H9 (cell line): ENCODE measurements around the gene PREPL. TPM values are rescaled to one million over a fixed set of nuclear protein-coding genes. Genes with fewer than 3 reads are reported as not detected.
A peak's percentile ranks its signal among the peaks of the same experiment; 100 is the strongest.

Source experiments
- DNase-seq: peaks from one replicate; pipeline ENCODE4 v3.0.0-alpha.2; 2017
- H2AFZ ChIP-seq: one replicate; pipeline ENCODE4 v1.6.1; 2013; ENCODE audit warnings: mild to moderate bottlenecking, low read length, control low read depth, moderate library complexity
- H2AK5ac ChIP-seq: 2 replicates; pipeline ENCODE4 v1.6.1; 2013; ENCODE audit warnings: low read length, control low read depth, mixed read lengths; ENCODE audit not compliant: insufficient read length
- H2BK120ac ChIP-seq: one replicate; pipeline ENCODE4 v1.6.1; 2013; ENCODE audit warnings: low read depth, mild to moderate bottlenecking, low read length, control low read depth, inconsistent platforms; ENCODE audit not compliant: poor library complexity, severe bottlenecking
- H2BK12ac ChIP-seq: 2 replicates; pipeline ENCODE4 v1.6.1; 2013; ENCODE audit warnings: low read length, control low read depth, mixed read lengths, low read depth; ENCODE audit not compliant: insufficient read length
- H2BK15ac ChIP-seq: 2 replicates; pipeline ENCODE4 v1.6.1; 2013; ENCODE audit warnings: low read depth, low read length, control low read depth
- H2BK20ac ChIP-seq: one replicate; pipeline ENCODE4 v1.6.1; 2013; ENCODE audit warnings: low read depth, mild to moderate bottlenecking, low read length, control low read depth, inconsistent platforms; ENCODE audit not compliant: poor library complexity, severe bottlenecking
- H2BK5ac ChIP-seq: 2 replicates; pipeline ENCODE4 v1.6.1; 2013; ENCODE audit warnings: low read length, control low read depth, mixed read lengths; ENCODE audit not compliant: insufficient read length
- H3K14ac ChIP-seq: 2 replicates; pipeline ENCODE4 v1.6.1; 2013; ENCODE audit warnings: low read length, control low read depth; ENCODE audit not compliant: insufficient read depth
- H3K18ac ChIP-seq: 2 replicates; pipeline ENCODE4 v1.6.1; 2013; ENCODE audit warnings: low read depth, mild to moderate bottlenecking, mixed read lengths, low read length, control low read depth; ENCODE audit not compliant: insufficient read length
- H3K23ac ChIP-seq: 2 replicates; pipeline ENCODE4 v1.6.1; 2013; ENCODE audit warnings: low read length, control low read depth, mixed read lengths, low read depth; ENCODE audit not compliant: insufficient read length
- H3K23me2 ChIP-seq: 2 replicates; pipeline ENCODE4 v1.6.1; 2013; ENCODE audit warnings: low read depth, mild to moderate bottlenecking, mixed read lengths, low read length, control low read depth; ENCODE audit not compliant: insufficient read length, poor library complexity, severe bottlenecking
- H3K27ac ChIP-seq: 2 replicates; pipeline ENCODE4 v1.5.1; 2013; ENCODE audit warnings: low read length, control low read depth, mixed read lengths, low read depth; ENCODE audit not compliant: insufficient read length
- H3K27me3 ChIP-seq: 2 replicates; pipeline ENCODE4 v1.6.1; 2013; ENCODE audit warnings: low read length, control low read depth, inconsistent platforms; ENCODE audit not compliant: insufficient read depth
- H3K4ac ChIP-seq: 2 replicates; pipeline ENCODE4 v1.6.1; 2013; ENCODE audit warnings: low read depth, mild to moderate bottlenecking, control low read depth, inconsistent platforms, low read length, moderate library complexity
- H3K4me1 ChIP-seq: 2 replicates; pipeline ENCODE4 v1.6.1; 2013; ENCODE audit warnings: low read length, control low read depth, inconsistent platforms; ENCODE audit not compliant: insufficient read depth
- H3K4me2 ChIP-seq: 2 replicates; pipeline ENCODE4 v1.6.1; 2013; ENCODE audit warnings: low read length, control low read depth, mixed read lengths; ENCODE audit not compliant: insufficient read length, insufficient read depth
- H3K56ac ChIP-seq: 2 replicates; pipeline ENCODE4 v1.6.1; 2013; ENCODE audit warnings: low read depth, mild to moderate bottlenecking, mixed read lengths, low read length, control low read depth; ENCODE audit not compliant: insufficient read length
- H3K79me1 ChIP-seq: 2 replicates; pipeline ENCODE4 v1.6.1; 2013; ENCODE audit warnings: low read depth, mild to moderate bottlenecking, moderate library complexity, low read length, control low read depth, inconsistent platforms; ENCODE audit not compliant: insufficient read depth, poor library complexity, severe bottlenecking
- H3K79me2 ChIP-seq: 2 replicates; pipeline ENCODE4 v1.6.1; 2013; ENCODE audit warnings: low read length, control low read depth, inconsistent platforms; ENCODE audit not compliant: insufficient read depth
- H3K9ac ChIP-seq: 2 replicates; pipeline ENCODE4 v1.6.1; 2013; ENCODE audit warnings: low read length, control low read depth, mixed read lengths; ENCODE audit not compliant: insufficient read length; ENCODE audit errors: extremely low read depth
- H3K9me3 ChIP-seq: one replicate; pipeline ENCODE4 v1.6.1; 2013; ENCODE audit warnings: low read depth, low read length, inconsistent platforms; ENCODE audit not compliant: control insufficient read depth
- H3T11ph ChIP-seq: one replicate; pipeline ENCODE4 v1.6.1; 2013; ENCODE audit warnings: mild to moderate bottlenecking, low read length, control low read depth, inconsistent platforms
- H4K20me1 ChIP-seq: one replicate; pipeline ENCODE4 v1.6.1; 2013; ENCODE audit not compliant: control insufficient read depth, insufficient read length, insufficient read depth
- H4K5ac ChIP-seq: 2 replicates; pipeline ENCODE4 v1.6.1; 2013; ENCODE audit warnings: low read depth, mild to moderate bottlenecking, mixed read lengths, low read length, control low read depth; ENCODE audit not compliant: insufficient read length
- H4K8ac ChIP-seq: replicated peaks from 2 replicates; pipeline ENCODE4 v1.6.1; 2013; ENCODE audit warnings: low read length, control low read depth, mixed read lengths, low read depth; ENCODE audit not compliant: insufficient read length
- H4K91ac ChIP-seq: 2 replicates; pipeline ENCODE4 v1.6.1; 2013; ENCODE audit warnings: low read depth, mild to moderate bottlenecking, moderate library complexity, mixed read lengths, low read length, control low read depth; ENCODE audit not compliant: insufficient read length
- H3K27ac Mint-ChIP-seq, 3 experiments: 2 replicates in 2 of 3; 3 replicates in 1 of 3; pipeline ENCODE4 v1.8.0; 2020 to 2021; ENCODE audit warnings: mixed read lengths in 3 of 3, mild to moderate bottlenecking in 1 of 3, moderate library complexity in 1 of 3
- H3K27me3 Mint-ChIP-seq: 2 replicates; pipeline ENCODE4 v1.8.0; 2021; ENCODE audit warnings: low read depth, mild to moderate bottlenecking, moderate library complexity, mixed read lengths
- H3K36me3 Mint-ChIP-seq, 3 experiments: 2 replicates in 2 of 3; 3 replicates in 1 of 3; pipeline ENCODE4 v1.8.0; 2020 to 2021; ENCODE audit warnings: low read depth in 3 of 3, mixed read lengths in 3 of 3; ENCODE audit not compliant: insufficient read depth in 1 of 3
- H3K4me1 Mint-ChIP-seq, 2 experiments: 2 replicates each; pipeline ENCODE4 v1.8.0; 2020; ENCODE audit warnings: mixed read lengths in 2 of 2
- H3K4me3 Mint-ChIP-seq, 2 experiments: 2 replicates in 1 of 2; 3 replicates in 1 of 2; pipeline ENCODE4 v1.8.0; 2020 to 2021; ENCODE audit warnings: mild to moderate bottlenecking in 2 of 2, mixed read lengths in 2 of 2, moderate library complexity in 1 of 2
- H3K9me3 Mint-ChIP-seq, 2 experiments: 2 replicates in 1 of 2; 3 replicates in 1 of 2; pipeline ENCODE4 v1.8.0; 2020; ENCODE audit warnings: mild to moderate bottlenecking in 2 of 2, mixed read lengths in 2 of 2, moderate library complexity in 1 of 2
- CTCF ChIP-seq: fragments of 200-600 bp; sonication (generic); conservative IDR thresholded peaks from 3 replicates; pipeline ENCODE4 v1.8.0; 2021; ENCODE audit warnings: antibody characterized with exemption, mild to moderate bottlenecking
- WGBS: extraction: QIAGEN DNeasy Blood & Tissue Kit; methylation state at CpG from one replicate; pipeline ENCODE4 v1.1.7; 2013; ENCODE audit warnings: missing lambda C conversion rate, low lambda C conversion rate, mixed read lengths; ENCODE audit not compliant: insufficient read length; ENCODE audit errors: extremely low coverage; 5-methylcytosine and 5-hydroxymethylcytosine counted together
- total RNA-seq: library from RNA; stranded (reverse); gene quantifications from 2 replicates; pipeline ENCODE4 v1.2.1, GENCODE V29; 2021

Gene PREPL
- total RNA-seq, 1 experiment from 2014 or later = 30.1 TPM

GRCh38 chr2:44397447-44398175 lies 36.3 kb upstream of the PREPL start:
- Mint-ChIP-seq H3K9me3 (no peaks in the 10 kb centered on the region), H3K4me1 (peaks cover 33 to 41% of the 10 kb centered on the region in 2 experiments), H3K36me3 (no peaks in the 10 kb centered on the region), H3K27me3 (no peaks in the 10 kb centered on the region), H3K4me3 (peak overlapping the region in 1 of 2 experiments; percentile 1; a peak in 1 of 5 replicates), H3K27ac (peak overlapping the region in 2 of 3 experiments; percentile 58 to 88; a peak in 5 of 7 replicates)
- Histone ChIP-seq H3K56ac (no peak overlapping the region), H3K23ac (no peak overlapping the region), H2BK5ac (no peak overlapping the region), H3K23me2 (no peaks in the 10 kb centered on the region), H4K20me1 (no peaks in the 10 kb centered on the region), H2AFZ (no peak overlapping the region), H3K27ac (no peak overlapping the region), H2BK15ac (no peak overlapping the region), H4K91ac (no peak overlapping the region), H2AK5ac (no peak overlapping the region), H3K18ac (no peak overlapping the region), H3K4me2 (no peak overlapping the region), H3K4me1 (peaks cover 2% of the 10 kb centered on the region; the same call in 1 of the 2 replicates), H3K14ac (no peak overlapping the region), H3K9ac (no peak overlapping the region), H3K27me3 (no peaks in the 10 kb centered on the region), H3K79me2 (no peaks in the 10 kb centered on the region), H4K8ac (no peak overlapping the region), H2BK20ac (no peak overlapping the region), H3T11ph (no peak overlapping the region), H4K5ac (no peak overlapping the region), H3K79me1 (no peaks in the 10 kb centered on the region), H2BK120ac (no peak overlapping the region), H3K4ac (no peak overlapping the region), H3K9me3 (no peaks in the 10 kb centered on the region), H2BK12ac (no peak overlapping the region)
- no peak for TF ChIP-seq CTCF
- WGBS = no CpG with 5 or more reads among the region's 7 CpGs
- DNase-seq = no peak
